DOHH2 (cell line): Measurements from ENCODE around the gene ARAP1.

ENCODE experiments used
- H3F3A ChIP-seq: fragments of 200-600 bp; sonication (generic), shearing (Covaris generic); 2 replicates; pipeline ENCODE4 v1.6.0; 2016; ENCODE audit warnings: antibody characterized with exemption, mild to moderate bottlenecking; ENCODE audit not compliant: control insufficient read depth, insufficient read depth
- H3K27ac ChIP-seq: fragments of 200-600 bp; sonication (generic); 2 replicates; pipeline ENCODE4 v1.5.1; 2014; ENCODE audit warnings: low read depth, mild to moderate bottlenecking, low read length, moderate library complexity
- H3K27me3 ChIP-seq: fragments of 200-600 bp; sonication (generic); 2 replicates; pipeline ENCODE4 v1.6.1; 2014; ENCODE audit warnings: mild to moderate bottlenecking, low read length, mixed read lengths; ENCODE audit not compliant: control insufficient read depth
- H3K36me3 ChIP-seq: fragments of 200-600 bp; sonication (generic); 2 replicates; pipeline ENCODE4 v1.6.1; 2014; ENCODE audit warnings: mild to moderate bottlenecking, low read length, moderate library complexity, mixed read lengths; ENCODE audit not compliant: control insufficient read depth
- H3K4me1 ChIP-seq: fragments of 200-600 bp; sonication (generic); 2 replicates; pipeline ENCODE4 v1.6.1; 2014; ENCODE audit warnings: mild to moderate bottlenecking, low read length, mixed read lengths; ENCODE audit not compliant: control insufficient read depth
- H3K4me2 ChIP-seq: fragments of 200-600 bp; sonication (generic); 2 replicates; pipeline ENCODE4 v1.6.0; 2014; ENCODE audit warnings: mild to moderate bottlenecking, low read length, moderate library complexity
- H3K4me3 ChIP-seq: fragments of 200-600 bp; sonication (generic); 2 replicates; pipeline ENCODE4 v1.5.1; 2014; ENCODE audit warnings: mild to moderate bottlenecking, low read length, mixed read lengths
- H3K79me2 ChIP-seq: fragments of 200-600 bp; sonication (generic); 2 replicates; pipeline ENCODE4 v1.6.1; 2014; ENCODE audit warnings: mild to moderate bottlenecking, low read length, mixed read lengths; ENCODE audit not compliant: control insufficient read depth
- H3K9me2 ChIP-seq: fragments of 200-600 bp; sonication (generic); replicated peaks from 2 replicates; pipeline ENCODE4 v1.6.1; 2014; ENCODE audit warnings: mild to moderate bottlenecking, low read length, mixed read lengths; ENCODE audit not compliant: control insufficient read depth
- H3K9me3 ChIP-seq: fragments of 200-600 bp; sonication (generic); 2 replicates; pipeline ENCODE4 v1.6.1; 2014; ENCODE audit warnings: antibody characterized with exemption, low read length, mixed read lengths; ENCODE audit not compliant: control insufficient read depth, insufficient read depth
- H4K20me1 ChIP-seq: fragments of 200-600 bp; sonication (generic); 2 replicates; pipeline ENCODE4 v1.6.0; 2014; ENCODE audit warnings: low read depth, mild to moderate bottlenecking, antibody characterized with exemption, low read length, moderate library complexity; ENCODE audit not compliant: control insufficient read depth, insufficient read depth
- CTCF ChIP-seq: fragments of 200-600 bp; sonication (generic); IDR thresholded peaks from one replicate; pipeline ENCODE4 v1.5.1; 2014; ENCODE audit warnings: antibody characterized with exemption, mild to moderate bottlenecking, low read depth, low read length; ENCODE audit not compliant: poor library complexity, severe bottlenecking
- EZH2phosphoT487 ChIP-seq: fragments of 200-600 bp; sonication (generic); IDR thresholded peaks from 2 replicates; pipeline ENCODE4 v1.6.1; 2017; ENCODE audit warnings: borderline replicate concordance, mild to moderate bottlenecking, antibody characterized with exemption, low read length, moderate library complexity, mixed read lengths

The ARAP1 gene

GRCh38 chr11:72730737-72731136, 21.5 kb downstream of the ARAP1 start:
- H3K4me1 ChIP-seq: peaks cover 16% of the 10 kb centered on the region
- H3K4me2 ChIP-seq: no peak overlapping the region
- no peaks in the 10 kb centered on the region for H3K9me2 ChIP-seq
- TF ChIP-seq CTCF (no peak), EZH2phosphoT487 (no peak)
- no peaks in the 10 kb centered on the region for H3K36me3 ChIP-seq
- H3F3A ChIP-seq: 0 out of 2 replicates have a peak, but pooled peaks cover 2% of the 10 kb centered on the region
- H3K27me3 ChIP-seq: no peaks in the 10 kb centered on the region
- H3K4me3 ChIP-seq: no peak overlapping the region
- no peaks in the 10 kb centered on the region for H3K9me3 ChIP-seq
- H3K79me2 ChIP-seq: peaks cover 5% of the 10 kb centered on the region
- no peak overlapping the region for H3K27ac ChIP-seq
- no peaks in the 10 kb centered on the region for H4K20me1 ChIP-seq

- Histone ChIP-seq H3F3A (0 out of 2 replicates have a peak, but pooled peaks cover 2% of the 10 kb centered on the region), H3K4me3 (no peak overlapping the region), H3K9me3 (no peaks in the 10 kb centered on the region), H3K9me2 (no peaks in the 10 kb centered on the region), H3K36me3 (no peaks in the 10 kb centered on the region), H4K20me1 (no peaks in the 10 kb centered on the region), H3K79me2 (peaks cover 2% of the 10 kb centered on the region; the same call in 1 of the 2 replicates), H3K27ac (no peak overlapping the region), H3K4me2 (no peak overlapping the region), H3K4me1 (peaks cover 18% of the 10 kb centered on the region), H3K27me3 (no peaks in the 10 kb centered on the region)
- TF ChIP-seq EZH2phosphoT487 (no peak), CTCF (no peak)
These were observed 22.0 kb downstream of the ARAP1 start for GRCh38 chr11:72730243-72730642.

DNA sequence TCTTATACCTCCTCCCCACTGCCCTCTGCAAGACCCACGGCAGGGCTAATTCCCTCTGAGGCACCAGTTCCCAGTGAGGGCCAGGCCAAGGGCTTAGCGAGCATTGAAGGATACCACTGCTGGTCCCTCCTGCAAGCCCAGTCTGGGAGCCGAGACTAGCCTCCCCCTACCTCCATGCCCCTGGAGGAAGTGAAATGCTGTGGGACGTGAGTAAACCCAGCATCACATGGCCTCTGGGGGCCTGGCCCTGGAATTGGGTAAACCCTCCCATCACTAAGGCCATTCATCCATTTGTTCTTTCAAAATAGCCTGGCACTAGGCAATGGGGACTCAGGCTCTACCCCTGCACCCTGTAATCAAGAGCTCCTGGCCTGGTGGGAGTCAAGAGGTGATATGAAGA, 24.7 kb downstream of the ARAP1 start:
- Histone ChIP-seq H3K79me2 (peaks cover 22% of the 10 kb centered on the region), H3K4me1 (peaks cover 28% of the 10 kb centered on the region), H3K27ac (no peak overlapping the region), H3K4me3 (no peak overlapping the region), H3F3A (0 out of 2 replicates have a peak, but pooled peaks cover 3% of the 10 kb centered on the region), H3K4me2 (no peak overlapping the region), H3K9me2 (no peaks in the 10 kb centered on the region), H4K20me1 (no peaks in the 10 kb centered on the region), H3K36me3 (0 out of 2 replicates have a peak, but pooled peaks cover 3% of the 10 kb centered on the region), H3K27me3 (no peaks in the 10 kb centered on the region), H3K9me3 (no peaks in the 10 kb centered on the region)
- no peak for TF ChIP-seq EZH2phosphoT487
- no peak for TF ChIP-seq CTCF
